Transverse colon (tissue), 3 donors: ENCODE results near the gene SLFN12L.

Experiments
- EP300 ChIP-seq: sonication (generic); formaldehyde crosslinking; IDR thresholded peaks from one replicate; pipeline ENCODE4 v1.6.1; 2017; ENCODE audit warnings: antibody characterized with exemption, low read depth
- POLR2A ChIP-seq: fragments of 450-650 bp; IDR thresholded peaks from one replicate; pipeline ENCODE4 v1.6.1; 2016; ENCODE audit warnings: antibody characterized with exemption, mild to moderate bottlenecking, moderate library complexity
- TF ChIP-seq, protein P1 (sequence below), 5 experiments: fragments of 200-600 bp in 3 of 5; fragments of 450-650 bp in 2 of 5; sonication (generic) in 3 of 5; IDR thresholded peaks; 1 replicate in 2 of 5; 2 replicates in 3 of 5; pipeline ENCODE4 v1.5.1; 2016 to 2017; ENCODE audit warnings: antibody characterized with exemption in 5 of 5, inconsistent platforms in 3 of 5, mild to moderate bottlenecking in 2 of 5, moderate library complexity in 1 of 5

DNA sequence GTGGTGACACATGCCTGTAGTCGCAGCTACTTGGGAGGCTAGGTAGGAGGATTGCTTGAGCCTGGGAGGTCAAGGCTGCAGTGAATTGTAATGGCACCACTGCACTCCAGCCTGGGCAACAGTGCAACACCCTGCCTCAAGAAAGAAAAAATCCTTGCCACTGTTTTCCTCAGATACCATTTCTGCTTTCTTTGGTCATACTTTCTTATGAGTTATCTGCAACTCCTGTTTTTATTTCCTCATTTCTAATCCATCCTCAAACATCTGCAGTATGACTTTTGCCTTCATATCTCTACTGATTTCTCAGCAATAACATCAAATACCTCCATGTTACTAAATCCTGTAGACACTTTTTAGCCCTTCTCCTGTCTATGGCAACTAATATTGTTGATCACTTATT, 46.6 kb upstream of the SLFN12L start:
- TF ChIP-seq, protein P1, sequence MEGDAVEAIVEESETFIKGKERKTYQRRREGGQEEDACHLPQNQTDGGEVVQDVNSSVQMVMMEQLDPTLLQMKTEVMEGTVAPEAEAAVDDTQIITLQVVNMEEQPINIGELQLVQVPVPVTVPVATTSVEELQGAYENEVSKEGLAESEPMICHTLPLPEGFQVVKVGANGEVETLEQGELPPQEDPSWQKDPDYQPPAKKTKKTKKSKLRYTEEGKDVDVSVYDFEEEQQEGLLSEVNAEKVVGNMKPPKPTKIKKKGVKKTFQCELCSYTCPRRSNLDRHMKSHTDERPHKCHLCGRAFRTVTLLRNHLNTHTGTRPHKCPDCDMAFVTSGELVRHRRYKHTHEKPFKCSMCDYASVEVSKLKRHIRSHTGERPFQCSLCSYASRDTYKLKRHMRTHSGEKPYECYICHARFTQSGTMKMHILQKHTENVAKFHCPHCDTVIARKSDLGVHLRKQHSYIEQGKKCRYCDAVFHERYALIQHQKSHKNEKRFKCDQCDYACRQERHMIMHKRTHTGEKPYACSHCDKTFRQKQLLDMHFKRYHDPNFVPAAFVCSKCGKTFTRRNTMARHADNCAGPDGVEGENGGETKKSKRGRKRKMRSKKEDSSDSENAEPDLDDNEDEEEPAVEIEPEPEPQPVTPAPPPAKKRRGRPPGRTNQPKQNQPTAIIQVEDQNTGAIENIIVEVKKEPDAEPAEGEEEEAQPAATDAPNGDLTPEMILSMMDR (IDR thresholded peaks at IDR 0.05): no peak
- TF ChIP-seq EP300 (no peak), POLR2A (no peak)
